ENCODE results near the gene ADD2. TPM values are rescaled to one million over a fixed set of nuclear protein-coding genes. Genes with fewer than 3 reads are reported as not detected.
A peak's percentile ranks its signal among the peaks of the same experiment; 100 is the strongest.

Gene ADD2
- total RNA-seq, 1 donor from 2014 or later = 4.8 TPM

DNA sequence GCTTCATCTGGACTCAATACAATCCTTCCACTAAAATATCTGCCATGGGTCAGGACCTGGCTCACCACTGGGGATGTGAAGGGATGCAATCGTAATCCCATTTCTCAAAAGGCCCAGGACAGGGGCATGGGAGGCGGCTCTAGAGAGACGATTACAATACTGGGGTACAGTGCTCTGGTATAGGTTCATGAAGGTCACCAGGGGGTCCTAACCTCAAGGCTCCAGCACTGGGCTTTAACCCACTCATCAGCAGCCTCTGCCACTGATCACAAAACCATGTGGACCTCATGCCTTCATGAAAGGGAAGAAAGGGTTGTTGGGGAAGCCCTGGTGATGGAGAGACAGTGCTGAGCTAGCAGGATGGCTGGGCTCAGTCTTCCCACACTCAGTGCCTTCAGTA lies 48.8 kb downstream of the ADD2 start:
- peaks cover 23% of the 10 kb centered on the region for H3K27me3 Mint-ChIP-seq (ENCODE audit: low read depth, unreplicated experiment)

DNA sequence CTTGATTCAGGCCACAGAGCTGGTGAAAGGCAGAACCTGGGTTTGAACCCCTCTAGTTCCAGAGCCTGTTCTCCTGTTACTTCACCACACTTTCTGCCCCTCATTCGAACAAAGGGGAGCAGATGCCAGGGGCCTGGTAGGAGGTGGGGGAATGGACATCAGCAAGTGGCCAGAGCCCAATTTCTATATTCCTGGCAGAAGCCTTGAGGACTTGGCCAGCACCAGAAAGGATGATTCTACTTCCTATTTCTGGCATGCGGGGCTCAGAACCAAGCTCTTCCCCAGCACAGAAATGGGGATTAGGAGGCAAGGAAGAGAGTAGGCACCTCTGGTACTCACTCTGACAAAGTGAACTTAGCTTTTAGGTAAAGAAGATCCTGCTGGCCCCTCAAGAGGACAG lies 49.3 kb downstream of the ADD2 start:
- no peak overlapping the region for H3K27ac Mint-ChIP-seq (ENCODE audit: unreplicated experiment)
- H3K4me3 Mint-ChIP-seq (ENCODE audit: unreplicated experiment) = no peak overlapping the region
- Histone ChIP-seq H3K9ac (ENCODE audit: low read length) (no peak overlapping the region), H4K20me1 (ENCODE audit: insufficient read depth, low read length) (no peaks in the 10 kb centered on the region), H3K27ac (ENCODE audit: low read depth, low read length) (no peak overlapping the region), H3K9me3 (ENCODE audit: insufficient read depth, low read depth, low read length) (no peaks in the 10 kb centered on the region), H2AFZ (ENCODE audit: low read depth, low read length) (no peak overlapping the region), H3K4me1 (ENCODE audit: insufficient read depth, low read length) (no peaks in the 10 kb centered on the region), H3K79me2 (ENCODE audit: insufficient read depth, low read length) (no peaks in the 10 kb centered on the region), H3K27me3 (ENCODE audit: insufficient read depth, low read length) (no peaks in the 10 kb centered on the region), H3K4me3 (ENCODE audit: insufficient read depth, low read depth, low read length) (no peak overlapping the region), H3K4me2 (ENCODE audit: low read length) (no peak overlapping the region), H3K36me3 (ENCODE audit: insufficient read depth, low read length) (no peaks in the 10 kb centered on the region)
- DNase-seq (ENCODE audit: low read depth) = no peak
- H3K9me3 Mint-ChIP-seq (ENCODE audit: unreplicated experiment) = no peaks in the 10 kb centered on the region
- TF ChIP-seq, protein P1, sequence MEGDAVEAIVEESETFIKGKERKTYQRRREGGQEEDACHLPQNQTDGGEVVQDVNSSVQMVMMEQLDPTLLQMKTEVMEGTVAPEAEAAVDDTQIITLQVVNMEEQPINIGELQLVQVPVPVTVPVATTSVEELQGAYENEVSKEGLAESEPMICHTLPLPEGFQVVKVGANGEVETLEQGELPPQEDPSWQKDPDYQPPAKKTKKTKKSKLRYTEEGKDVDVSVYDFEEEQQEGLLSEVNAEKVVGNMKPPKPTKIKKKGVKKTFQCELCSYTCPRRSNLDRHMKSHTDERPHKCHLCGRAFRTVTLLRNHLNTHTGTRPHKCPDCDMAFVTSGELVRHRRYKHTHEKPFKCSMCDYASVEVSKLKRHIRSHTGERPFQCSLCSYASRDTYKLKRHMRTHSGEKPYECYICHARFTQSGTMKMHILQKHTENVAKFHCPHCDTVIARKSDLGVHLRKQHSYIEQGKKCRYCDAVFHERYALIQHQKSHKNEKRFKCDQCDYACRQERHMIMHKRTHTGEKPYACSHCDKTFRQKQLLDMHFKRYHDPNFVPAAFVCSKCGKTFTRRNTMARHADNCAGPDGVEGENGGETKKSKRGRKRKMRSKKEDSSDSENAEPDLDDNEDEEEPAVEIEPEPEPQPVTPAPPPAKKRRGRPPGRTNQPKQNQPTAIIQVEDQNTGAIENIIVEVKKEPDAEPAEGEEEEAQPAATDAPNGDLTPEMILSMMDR (IDR thresholded peaks at IDR 0.05; ENCODE audit: insufficient read depth, low read depth, low read length) = no peak
- TF ChIP-seq EZH2 (IDR thresholded peaks at IDR 0.05; ENCODE audit: insufficient read depth, low read length) = no peak
- H3K27me3 Mint-ChIP-seq (ENCODE audit: low read depth, unreplicated experiment) = peaks cover 24% of the 10 kb centered on the region
- no peaks in the 10 kb centered on the region for H3K4me1 Mint-ChIP-seq (ENCODE audit: low read depth, unreplicated experiment)
- H3K36me3 Mint-ChIP-seq (ENCODE audit: low read depth, unreplicated experiment) = no peaks in the 10 kb centered on the region
- FAIRE-seq = no peak

More for the DNA sequence above, 48.8 kb downstream of the ADD2 start:
- FAIRE-seq = no peak
- Histone ChIP-seq H3K9me3 (ENCODE audit: insufficient read depth, low read depth, low read length) (no peaks in the 10 kb centered on the region), H3K36me3 (ENCODE audit: insufficient read depth, low read length) (no peaks in the 10 kb centered on the region), H2AFZ (ENCODE audit: low read depth, low read length) (no peak overlapping the region), H3K79me2 (ENCODE audit: insufficient read depth, low read length) (no peaks in the 10 kb centered on the region), H4K20me1 (ENCODE audit: insufficient read depth, low read length) (no peaks in the 10 kb centered on the region), H3K9ac (ENCODE audit: low read length) (no peak overlapping the region), H3K27ac (ENCODE audit: low read depth, low read length) (no peak overlapping the region), H3K4me3 (ENCODE audit: insufficient read depth, low read depth, low read length) (no peak overlapping the region), H3K4me1 (ENCODE audit: insufficient read depth, low read length) (no peaks in the 10 kb centered on the region), H3K27me3 (ENCODE audit: insufficient read depth, low read length) (no peaks in the 10 kb centered on the region), H3K4me2 (ENCODE audit: low read length) (no peak overlapping the region)
- no peak overlapping the region for H3K4me3 Mint-ChIP-seq (ENCODE audit: unreplicated experiment)
- peak overlapping the region; percentile 1 for H3K27ac Mint-ChIP-seq (ENCODE audit: unreplicated experiment)
- TF ChIP-seq EZH2 (IDR thresholded peaks at IDR 0.05; ENCODE audit: insufficient read depth, low read length) = no peak
- TF ChIP-seq, protein P1 (IDR thresholded peaks at IDR 0.05; ENCODE audit: insufficient read depth, low read depth, low read length) = no peak
- H3K9me3 Mint-ChIP-seq (ENCODE audit: unreplicated experiment) = no peaks in the 10 kb centered on the region
- no peaks in the 10 kb centered on the region for H3K36me3 Mint-ChIP-seq (ENCODE audit: low read depth, unreplicated experiment)
- no peaks in the 10 kb centered on the region for H3K4me1 Mint-ChIP-seq (ENCODE audit: low read depth, unreplicated experiment)
- DNase-seq (ENCODE audit: low read depth) = no peak

DNA sequence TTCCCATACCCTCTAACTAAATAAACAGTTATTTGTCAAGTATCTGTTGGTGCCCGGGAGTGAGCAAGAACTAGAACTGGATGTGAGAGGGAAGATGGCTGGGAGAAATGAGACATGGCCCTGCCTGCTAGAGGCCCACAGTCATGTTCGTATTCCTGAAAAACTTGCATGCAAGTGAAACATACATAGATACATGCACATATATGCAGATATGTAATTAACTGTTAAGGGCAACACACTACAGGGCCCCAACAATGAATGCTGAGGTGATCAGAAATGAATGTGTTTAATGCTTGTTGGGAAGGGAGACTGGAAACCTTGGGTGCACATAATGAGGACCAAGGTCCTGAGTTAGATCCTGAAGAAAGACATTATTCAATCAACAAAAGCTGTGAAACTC lies 49.8 kb downstream of the ADD2 start:
- H3K79me2 ChIP-seq (ENCODE audit: insufficient read depth, low read length) = no peaks in the 10 kb centered on the region
- H3K4me1 Mint-ChIP-seq (ENCODE audit: low read depth, unreplicated experiment) = no peaks in the 10 kb centered on the region

More for the DNA sequence above, 49.8 kb downstream of the ADD2 start:
- Histone ChIP-seq H3K27ac (ENCODE audit: low read depth, low read length) (no peak overlapping the region), H3K4me3 (ENCODE audit: insufficient read depth, low read depth, low read length) (no peak overlapping the region), H3K4me1 (ENCODE audit: insufficient read depth, low read length) (no peaks in the 10 kb centered on the region), H3K4me2 (ENCODE audit: low read length) (no peak overlapping the region), H4K20me1 (ENCODE audit: insufficient read depth, low read length) (no peaks in the 10 kb centered on the region), H3K27me3 (ENCODE audit: insufficient read depth, low read length) (no peaks in the 10 kb centered on the region), H3K9me3 (ENCODE audit: insufficient read depth, low read depth, low read length) (no peaks in the 10 kb centered on the region), H3K36me3 (ENCODE audit: insufficient read depth, low read length) (no peaks in the 10 kb centered on the region), H2AFZ (ENCODE audit: low read depth, low read length) (no peak overlapping the region), H3K9ac (ENCODE audit: low read length) (no peak overlapping the region)
- H3K27me3 Mint-ChIP-seq (ENCODE audit: low read depth, unreplicated experiment) = peaks cover 24% of the 10 kb centered on the region
- TF ChIP-seq, protein P1 (IDR thresholded peaks at IDR 0.05; ENCODE audit: insufficient read depth, low read depth, low read length) = no peak
- no peak for TF ChIP-seq EZH2 (IDR thresholded peaks at IDR 0.05; ENCODE audit: insufficient read depth, low read length)
- no peak for FAIRE-seq
- no peaks in the 10 kb centered on the region for H3K36me3 Mint-ChIP-seq (ENCODE audit: low read depth, unreplicated experiment)
- no peak for DNase-seq (ENCODE audit: low read depth)
- no peaks in the 10 kb centered on the region for H3K9me3 Mint-ChIP-seq (ENCODE audit: unreplicated experiment)
- no peak overlapping the region for H3K27ac Mint-ChIP-seq (ENCODE audit: unreplicated experiment)
- no peak overlapping the region for H3K4me3 Mint-ChIP-seq (ENCODE audit: unreplicated experiment)
